DOHH2 (cell line): ENCODE results near the gene RSU1.

Experiments
- CTCF ChIP-seq: fragments of 200-600 bp; sonication (generic); IDR thresholded peaks from one replicate; pipeline ENCODE4 v1.5.1; 2014; ENCODE audit warnings: antibody characterized with exemption, mild to moderate bottlenecking, low read depth, low read length; ENCODE audit not compliant: poor library complexity, severe bottlenecking
- EZH2phosphoT487 ChIP-seq: fragments of 200-600 bp; sonication (generic); IDR thresholded peaks from 2 replicates; pipeline ENCODE4 v1.6.1; 2017; ENCODE audit warnings: borderline replicate concordance, mild to moderate bottlenecking, antibody characterized with exemption, low read length, moderate library complexity, mixed read lengths

- TF ChIP-seq CTCF (no peak), EZH2phosphoT487 (no peak)
Measured at GRCh38 chr10:16803464-16803863, 13.8 kb downstream of the RSU1 start.
